Measurements from ENCODE around the gene CHST1. TPM values are rescaled to one million over a fixed set of nuclear protein-coding genes. Genes with fewer than 3 reads are reported as not detected.
A peak's percentile ranks its signal among the peaks of the same experiment; 100 is the strongest.

The CHST1 gene
- total and polyA plus RNA-seq, 10 of the 15 experiments (the other 5 are each of a cell fraction or from before 2014, with no cell fraction given), result not detected

DNA sequence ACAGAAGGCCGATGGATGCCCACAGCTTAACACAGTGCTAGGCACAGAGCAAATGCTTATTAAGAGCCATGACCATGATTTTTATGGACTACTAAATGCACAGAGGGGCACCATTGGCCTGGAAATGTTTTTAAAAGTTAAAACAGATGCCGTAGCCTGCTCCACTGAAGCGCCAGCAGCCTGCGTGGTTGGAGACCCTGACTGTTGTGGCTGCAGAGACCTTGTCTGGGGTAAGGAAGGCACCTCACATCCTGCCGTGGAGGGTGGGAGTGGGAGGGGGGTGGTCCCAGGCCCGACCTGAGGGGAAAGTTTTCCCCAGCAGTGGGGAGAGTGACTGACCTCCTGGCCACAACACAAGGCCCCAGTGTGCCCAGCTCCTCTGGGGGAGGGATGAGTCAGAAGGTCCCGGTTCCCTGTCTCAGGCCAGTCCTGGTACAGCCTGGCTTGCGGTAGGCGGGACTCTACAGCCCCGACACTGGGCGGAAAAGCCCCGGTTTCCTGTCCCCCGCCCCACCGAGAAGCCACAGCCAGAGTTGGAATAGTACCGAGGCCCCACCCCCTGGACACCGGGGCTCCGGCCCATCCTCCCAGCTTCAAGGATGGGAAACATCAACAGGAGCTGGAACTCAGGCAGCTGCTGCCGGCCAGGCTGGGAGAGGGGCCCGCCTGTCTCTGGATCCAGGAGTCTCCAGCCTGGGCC is 7.0 kb downstream of the CHST1 start:
- Histone ChIP-seq H3K36me3 (ENCODE audit: control insufficient read depth in 2 of 2, insufficient read depth in 2 of 2, low read length in 1 of 2) (no peaks in the 10 kb centered on the region), H3K4me3 (no peak overlapping the region), H3K27me3 (replicated peaks in 1 of 2; ENCODE audit: control insufficient read depth in 2 of 2, insufficient read depth in 2 of 2, low read length in 1 of 2) (peaks cover 7 to 15% of the 10 kb centered on the region in 2 experiments), H3K4me1 (ENCODE audit: control insufficient read depth, insufficient read depth, low read length) (no peaks in the 10 kb centered on the region; the same call in 1 of the 2 replicates), H2AFZ (ENCODE audit: control insufficient read depth, low read depth, low read length) (no peak overlapping the region), H4K20me1 (ENCODE audit: control insufficient read depth, insufficient read depth) (no peaks in the 10 kb centered on the region; the same call in 1 of the 2 replicates), H3K9me3 (replicated peaks; ENCODE audit: control insufficient read depth, insufficient read depth, low read length) (no peaks in the 10 kb centered on the region), H3K27ac (ENCODE audit: control insufficient read depth, insufficient read depth) (no peak overlapping the region), H3K9ac (ENCODE audit: control insufficient read depth, insufficient read depth, low read length) (no peak overlapping the region), H3K4me2 (ENCODE audit: control insufficient read depth, insufficient read depth) (no peak overlapping the region), H3K79me2 (ENCODE audit: control insufficient read depth, insufficient read depth, low read length) (no peaks in the 10 kb centered on the region)
- ChIA-PET SMC1A (ENCODE audit: uncharacterized antibody, unreplicated experiment) (no interaction called here), CTCF (interaction anchor here (0.7 to 1.0 kb wide), 2 partner anchors 113 to 288 kb away, joined by 3 read pairs; no protein-coding TSS in a partner anchor), POLR2A (no interaction called here), RAD21 (ENCODE audit: unreplicated experiment) (no interaction called here)
- TF ChIP-seq, protein P1, sequence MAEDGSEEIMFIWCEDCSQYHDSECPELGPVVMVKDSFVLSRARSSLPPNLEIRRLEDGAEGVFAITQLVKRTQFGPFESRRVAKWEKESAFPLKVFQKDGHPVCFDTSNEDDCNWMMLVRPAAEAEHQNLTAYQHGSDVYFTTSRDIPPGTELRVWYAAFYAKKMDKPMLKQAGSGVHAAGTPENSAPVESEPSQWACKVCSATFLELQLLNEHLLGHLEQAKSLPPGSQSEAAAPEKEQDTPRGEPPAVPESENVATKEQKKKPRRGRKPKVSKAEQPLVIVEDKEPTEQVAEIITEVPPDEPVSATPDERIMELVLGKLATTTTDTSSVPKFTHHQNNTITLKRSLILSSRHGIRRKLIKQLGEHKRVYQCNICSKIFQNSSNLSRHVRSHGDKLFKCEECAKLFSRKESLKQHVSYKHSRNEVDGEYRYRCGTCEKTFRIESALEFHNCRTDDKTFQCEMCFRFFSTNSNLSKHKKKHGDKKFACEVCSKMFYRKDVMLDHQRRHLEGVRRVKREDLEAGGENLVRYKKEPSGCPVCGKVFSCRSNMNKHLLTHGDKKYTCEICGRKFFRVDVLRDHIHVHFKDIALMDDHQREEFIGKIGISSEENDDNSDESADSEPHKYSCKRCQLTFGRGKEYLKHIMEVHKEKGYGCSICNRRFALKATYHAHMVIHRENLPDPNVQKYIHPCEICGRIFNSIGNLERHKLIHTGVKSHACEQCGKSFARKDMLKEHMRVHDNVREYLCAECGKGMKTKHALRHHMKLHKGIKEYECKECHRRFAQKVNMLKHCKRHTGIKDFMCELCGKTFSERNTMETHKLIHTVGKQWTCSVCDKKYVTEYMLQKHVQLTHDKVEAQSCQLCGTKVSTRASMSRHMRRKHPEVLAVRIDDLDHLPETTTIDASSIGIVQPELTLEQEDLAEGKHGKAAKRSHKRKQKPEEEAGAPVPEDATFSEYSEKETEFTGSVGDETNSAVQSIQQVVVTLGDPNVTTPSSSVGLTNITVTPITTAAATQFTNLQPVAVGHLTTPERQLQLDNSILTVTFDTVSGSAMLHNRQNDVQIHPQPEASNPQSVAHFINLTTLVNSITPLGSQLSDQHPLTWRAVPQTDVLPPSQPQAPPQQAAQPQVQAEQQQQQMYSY (CRISPR knock-in tag; IDR thresholded peaks at IDR 0.05), result no peak
- TF ChIP-seq POLR2AphosphoS5 (IDR thresholded peaks at IDR 0.05; ENCODE audit: low read length) (no peak), SMC3 (IDR thresholded peaks at IDR 0.05; ENCODE audit: borderline replicate concordance, low read length) (no peak), SREBF1 (IDR thresholded peaks at IDR 0.05; ENCODE audit: low read length) (no peak), TCF3 (IDR thresholded peaks at IDR 0.05; ENCODE audit: borderline replicate concordance, insufficient read depth, low read depth, low read length) (no peak), NR2C1 (IDR thresholded peaks at IDR 0.05) (no peak), SIX5 (IDR thresholded peaks at IDR 0.05; ENCODE audit: low read depth, low read length, severe bottlenecking) (no peak)
- TF ChIP-seq, protein P2, sequence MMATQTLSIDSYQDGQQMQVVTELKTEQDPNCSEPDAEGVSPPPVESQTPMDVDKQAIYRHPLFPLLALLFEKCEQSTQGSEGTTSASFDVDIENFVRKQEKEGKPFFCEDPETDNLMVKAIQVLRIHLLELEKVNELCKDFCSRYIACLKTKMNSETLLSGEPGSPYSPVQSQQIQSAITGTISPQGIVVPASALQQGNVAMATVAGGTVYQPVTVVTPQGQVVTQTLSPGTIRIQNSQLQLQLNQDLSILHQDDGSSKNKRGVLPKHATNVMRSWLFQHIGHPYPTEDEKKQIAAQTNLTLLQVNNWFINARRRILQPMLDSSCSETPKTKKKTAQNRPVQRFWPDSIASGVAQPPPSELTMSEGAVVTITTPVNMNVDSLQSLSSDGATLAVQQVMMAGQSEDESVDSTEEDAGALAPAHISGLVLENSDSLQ (IDR thresholded peaks at IDR 0.05), result no peak
- intact Hi-C loops (cut with micrococcal nuclease; ENCODE audit: unreplicated experiment) (loop anchor here (5.0 kb wide), 1 partner anchor 114 kb away; no protein-coding TSS in a partner anchor), in situ Hi-C loops (cut with MboI) (no loop called here)
- no peak for FAIRE-seq
- peak; percentile 76 for ATAC-seq
- BruUV-seq (replicated peaks), result no TSS peak
- 9% methylated on average over 19 of the region's 19 CpGs for WGBS (ENCODE audit: insufficient coverage, insufficient replicate concordance, low lambda C conversion rate, missing lambda C conversion rate)
- no peak for DNase-seq (ENCODE audit: low read depth, low spot score)
